CD4-positive, alpha-beta T cell treated with Interleukin-4 for 4 hours (primary cell): Measurements from ENCODE around the gene GPR139.

ENCODE experiments used
- DNase-seq: peaks from one replicate; pipeline ENCODE4 v3.0.0-alpha.2; 2020

The GPR139 gene

GRCh38 chr16:20051611-20052010, 22.1 kb downstream of the GPR139 start:
- no peak for DNase-seq

DNA sequence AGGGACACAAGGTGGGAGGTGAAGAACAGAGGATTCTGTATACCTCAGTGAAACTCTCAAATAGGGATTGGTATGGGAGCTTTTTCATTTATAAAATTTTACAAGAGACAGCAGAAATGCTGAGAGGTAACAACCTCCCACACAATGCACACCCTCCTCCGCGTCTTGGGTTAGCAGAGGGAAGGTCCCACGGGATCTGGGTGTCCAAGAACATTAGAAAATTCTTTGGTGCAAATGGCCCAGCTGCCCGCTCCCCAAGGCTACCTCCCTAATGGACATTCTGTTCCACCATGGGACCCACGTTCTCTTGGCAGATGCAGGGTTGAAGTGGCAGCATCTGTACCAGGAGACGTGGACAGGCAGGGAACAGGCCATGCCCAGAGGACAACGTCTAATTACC, 22.5 kb downstream of the GPR139 start:
- no peak for DNase-seq

GRCh38 chr16:20049831-20050230, 23.9 kb downstream of the GPR139 start:
- no peak for DNase-seq

DNA sequence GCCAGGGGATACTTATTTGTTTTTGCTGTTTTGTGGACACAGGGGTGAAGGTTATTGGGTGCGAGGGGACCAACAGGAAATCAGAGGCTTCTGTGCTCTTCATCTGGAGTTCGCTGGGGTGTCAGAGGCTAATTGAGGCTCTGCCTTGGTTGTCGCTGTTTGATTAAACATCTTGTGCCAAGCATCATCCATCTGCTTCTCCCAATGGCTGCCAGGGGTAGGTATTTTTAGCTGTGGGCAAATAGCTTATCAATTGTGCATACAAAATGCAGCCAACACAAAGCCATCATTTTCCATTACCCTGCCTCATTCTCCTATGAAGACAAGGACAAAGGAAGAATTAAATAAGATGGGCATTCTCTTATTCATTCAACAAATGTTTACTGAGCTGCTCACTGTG, 27.8 kb downstream of the GPR139 start:
- no peak for DNase-seq

DNA sequence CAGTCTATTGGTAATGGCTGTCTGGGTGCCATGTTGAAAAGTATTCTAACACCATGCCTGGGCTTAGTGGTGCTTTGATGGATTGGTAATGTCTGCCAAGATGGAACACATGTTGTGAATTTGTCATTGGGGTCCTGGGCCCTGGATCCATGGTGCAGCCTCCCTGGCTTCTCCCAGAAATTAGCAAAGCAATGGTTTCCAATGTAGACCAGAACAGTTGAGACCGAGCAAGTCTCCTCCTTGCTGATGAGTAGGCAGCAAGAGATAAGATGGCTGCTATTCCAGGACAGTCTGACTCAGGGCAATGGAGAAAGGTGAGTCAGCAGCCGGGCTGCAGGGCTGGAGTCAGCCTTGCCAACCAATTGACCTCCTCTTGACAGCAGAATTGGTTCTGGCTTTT, 30.8 kb downstream of the GPR139 start:
- DNase-seq = no peak

GRCh38 chr16:20041924-20042596, 31.6 kb downstream of the GPR139 start:
- DNase-seq = no peak

- DNase-seq = no peak
Measured at GRCh38 chr16:20040011-20040410, 33.7 kb downstream of the GPR139 start.

GRCh38 chr16:20029611-20030010, 44.1 kb downstream of the GPR139 start:
- DNase-seq = no peak

DNA sequence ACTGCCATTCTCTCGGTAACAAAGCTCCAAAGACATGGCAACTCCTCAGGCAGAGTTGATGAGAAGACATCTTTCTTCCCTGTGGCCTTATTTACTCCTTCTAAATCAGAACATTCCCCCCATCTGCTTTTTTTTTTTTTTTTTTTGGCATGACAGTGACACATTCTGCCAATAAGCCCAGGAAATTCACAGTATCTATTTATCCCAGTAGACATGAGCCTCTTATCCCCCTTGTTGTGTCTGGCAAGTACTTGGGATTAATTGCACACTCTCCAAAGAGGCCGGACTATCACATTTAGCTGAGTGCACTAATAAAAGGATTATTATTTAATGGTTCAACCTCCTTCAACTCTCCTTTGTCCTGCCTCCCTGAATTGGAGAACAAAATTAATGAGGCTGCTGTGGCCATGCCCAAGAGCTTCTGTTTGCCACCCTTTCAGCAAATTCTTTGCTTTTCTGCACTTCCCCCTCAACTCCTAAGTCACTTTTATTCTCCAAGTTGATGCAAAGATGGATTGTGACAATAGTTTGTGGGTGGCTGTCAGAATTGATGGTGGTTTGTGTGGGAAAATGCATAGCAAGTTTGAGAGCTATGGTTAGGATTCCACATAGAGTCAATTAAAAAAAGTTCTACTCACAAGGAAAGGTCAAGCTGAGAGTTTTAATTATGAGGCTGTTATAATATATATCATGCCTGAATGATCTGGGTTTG, 47.2 kb downstream of the GPR139 start:
- DNase-seq = no peak

DNA sequence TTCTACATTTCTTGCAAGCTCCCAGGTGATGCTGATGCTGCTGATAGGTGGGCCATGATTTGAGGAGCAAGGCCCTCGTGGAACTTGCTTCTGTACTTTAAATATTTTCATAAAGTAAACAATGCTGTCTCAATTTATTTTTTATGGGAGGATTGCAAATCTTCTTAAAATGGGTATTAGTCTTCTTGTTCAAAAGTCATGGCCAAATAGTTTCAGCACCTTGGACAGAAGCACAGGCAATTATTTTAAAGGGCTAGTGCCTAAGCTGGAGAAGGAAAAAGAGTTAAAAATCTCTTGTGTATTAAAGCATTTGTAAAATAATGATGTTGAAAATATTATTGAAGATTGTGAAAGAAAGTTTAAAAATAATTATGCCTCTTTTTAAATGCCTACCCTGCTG, 50.5 kb downstream of the GPR139 start:
- DNase-seq = no peak

- no peak for DNase-seq
Measured at GRCh38 chr16:20020976-20021375, 52.7 kb downstream of the GPR139 start.

DNA sequence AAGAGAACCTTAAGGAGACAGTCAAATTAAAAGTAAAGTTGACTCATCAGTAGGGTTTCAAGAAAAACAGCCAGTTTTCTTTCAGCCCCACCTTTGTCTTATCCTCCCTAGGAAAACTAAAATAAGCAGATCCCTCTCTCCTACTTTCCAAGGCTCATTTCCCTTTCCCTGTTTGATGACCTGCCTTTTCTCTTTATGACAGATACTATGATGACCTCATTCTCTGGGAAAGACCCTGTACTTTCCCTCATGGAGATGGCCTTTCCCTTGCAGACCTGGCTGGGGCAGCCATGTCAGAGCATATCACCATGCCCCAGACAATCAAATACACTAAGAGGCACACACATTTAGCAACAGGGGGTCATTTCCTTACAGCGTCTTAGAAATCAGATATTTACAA, 53.6 kb downstream of the GPR139 start:
- no peak for DNase-seq

GRCh38 chr16:20016234-20016633, 57.5 kb downstream of the GPR139 start:
- DNase-seq = no peak

DNA sequence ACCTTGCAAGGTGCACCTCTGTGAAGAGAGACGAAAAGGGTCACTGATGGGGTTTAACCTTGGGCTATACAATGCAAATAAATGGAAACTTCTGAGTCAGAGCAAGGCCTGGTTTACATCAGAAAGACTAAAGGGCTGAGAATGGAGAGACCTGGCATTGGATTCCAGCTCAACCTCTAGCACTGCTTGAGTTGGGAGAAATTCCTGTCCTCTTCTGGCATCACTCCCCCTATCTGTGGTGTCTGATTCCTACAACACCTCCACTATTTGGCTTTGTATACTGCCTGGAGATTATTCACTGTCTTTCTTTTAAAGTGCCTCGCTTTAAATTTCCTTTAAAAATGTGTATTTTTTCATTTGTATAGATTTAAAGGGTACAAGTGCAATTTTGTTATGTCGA, 68.8 kb downstream of the GPR139 start:
- no peak for DNase-seq

GRCh38 chr16:20002936-20003335, 70.8 kb downstream of the GPR139 start:
- no peak for DNase-seq

DNA sequence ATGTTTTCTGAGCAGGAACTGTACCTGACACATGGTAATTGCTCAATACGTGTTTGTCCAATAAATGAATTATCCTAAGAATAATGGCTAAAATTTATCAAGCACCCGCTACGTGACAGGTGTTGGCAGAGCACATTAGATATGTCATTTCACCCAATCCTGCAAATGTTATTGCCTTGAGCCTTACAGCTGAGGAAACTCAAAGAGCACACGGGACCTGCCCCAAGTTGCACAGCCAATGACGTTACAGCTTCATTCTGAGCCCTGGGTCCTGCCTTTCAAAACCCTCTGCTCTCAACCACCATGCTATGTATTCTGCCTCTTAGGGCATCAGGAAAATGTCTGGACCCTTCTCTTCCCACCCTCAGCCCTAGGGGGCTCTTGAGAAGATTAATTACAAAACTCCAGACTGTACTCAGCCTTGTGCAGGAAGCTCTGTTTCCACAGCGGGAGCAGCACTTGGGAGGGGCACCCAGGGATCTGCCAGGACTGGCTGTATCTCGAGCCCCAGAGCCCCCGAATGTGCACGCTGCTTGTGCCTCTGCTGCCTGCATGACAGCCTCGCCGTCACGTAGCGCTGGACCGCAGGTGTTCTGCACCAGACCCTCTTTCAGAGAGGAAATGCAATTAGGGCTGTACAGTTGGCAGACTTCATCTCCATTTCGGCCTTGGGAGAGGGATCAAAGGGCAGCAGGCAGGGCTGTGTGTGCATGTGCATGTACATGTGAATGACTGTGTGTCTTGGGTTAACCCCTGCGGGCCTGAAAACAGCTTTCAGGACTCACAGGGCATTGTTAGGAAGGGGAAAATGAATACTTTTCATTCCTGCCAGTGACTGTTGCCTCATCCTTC, 71.6 kb downstream of the GPR139 start:
- no peak for DNase-seq

- DNase-seq = no peak
Measured at GRCh38 chr16:19997734-19998133, 76.0 kb downstream of the GPR139 start.

DNA sequence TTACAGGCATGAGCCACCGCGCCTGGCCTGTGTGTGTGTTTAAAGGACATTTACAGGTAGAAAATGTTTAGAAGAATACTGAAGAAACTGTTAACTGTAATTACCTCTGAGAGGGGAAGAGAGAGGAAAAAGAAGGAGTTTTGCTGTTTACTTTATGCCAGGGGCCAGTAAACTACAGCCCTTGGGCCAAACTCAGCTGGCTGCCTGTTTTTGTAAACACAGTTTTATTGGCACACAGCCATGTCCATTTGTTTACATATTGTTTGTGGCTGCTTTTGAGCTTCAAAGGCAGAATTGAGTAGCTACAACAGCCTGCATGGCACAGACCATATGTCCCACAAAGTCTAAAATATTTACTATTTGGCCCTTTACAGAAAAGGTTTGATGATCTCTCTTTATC, 76.4 kb downstream of the GPR139 start:
- DNase-seq = no peak

DNA sequence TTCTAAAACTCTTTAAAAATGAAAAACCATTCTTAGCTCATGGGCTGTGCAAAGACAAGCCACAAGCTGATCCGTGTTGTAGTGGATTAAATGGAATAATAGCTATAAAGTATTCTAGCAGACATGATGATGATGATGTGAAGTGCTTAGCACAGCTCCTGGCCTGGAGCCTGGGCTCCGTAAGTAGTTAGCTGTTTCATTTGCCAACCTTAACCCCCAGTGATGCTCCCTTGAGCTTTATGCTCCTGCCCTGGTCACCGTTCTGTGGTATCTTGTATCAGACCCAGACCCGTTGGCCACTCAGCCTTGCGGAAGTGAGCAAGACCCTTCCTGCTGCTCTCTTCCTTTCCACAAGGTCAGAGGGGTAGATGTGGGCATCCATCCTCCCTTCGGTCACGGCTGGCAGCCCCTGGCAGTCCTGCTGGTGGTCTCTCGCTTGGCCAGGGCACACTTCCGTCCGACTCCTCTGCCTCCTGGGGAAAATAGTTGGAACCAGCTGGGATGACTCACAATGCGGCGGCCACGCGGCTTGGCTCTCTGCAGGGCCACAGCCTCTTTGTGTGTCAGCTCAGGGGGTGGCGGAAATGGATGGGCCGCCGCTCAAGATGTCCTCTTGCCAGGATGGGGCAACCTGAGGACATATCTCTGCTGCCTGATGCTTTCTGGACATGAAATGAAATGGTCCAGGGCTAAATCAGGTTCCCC, 79.1 kb downstream of the GPR139 start:
- no peak for DNase-seq

- no peak for DNase-seq
Measured at GRCh38 chr16:19991614-19992013, 82.1 kb downstream of the GPR139 start.

DNA sequence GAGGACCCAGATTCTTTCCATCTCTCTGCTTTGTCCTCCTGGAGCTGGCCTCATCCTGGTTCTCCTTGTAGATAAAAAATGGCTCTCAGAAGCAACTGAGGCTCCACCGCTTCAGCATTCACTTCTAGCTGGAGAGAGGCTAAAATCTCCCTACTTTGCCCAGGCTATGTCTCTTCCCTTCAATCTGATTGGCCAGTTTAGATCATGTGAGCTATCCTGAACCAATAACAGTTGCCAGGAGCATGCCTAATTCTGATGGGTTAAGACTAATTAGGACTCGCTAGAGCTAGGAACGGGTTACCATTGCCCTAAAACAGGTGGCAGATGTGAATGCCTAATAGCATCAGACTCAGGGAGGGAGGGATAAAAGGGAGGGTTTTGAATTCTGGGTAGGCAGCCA, 89.6 kb downstream of the GPR139 start:
- no peak for DNase-seq
